Smooth muscle cell (in vitro differentiated cells): ENCODE measurements around the gene SGPL1. TPM values are rescaled to one million over a fixed set of nuclear protein-coding genes. Genes with fewer than 3 reads are reported as not detected.

Experiments
- DNase-seq: peaks from one replicate; lab custom pipeline; 2025; ENCODE audit not compliant: unreplicated experiment; lab: John Stamatoyannopoulos, UW
- H2AFZ ChIP-seq: fragments of 200-600 bp; sonication (generic); 2 replicates; pipeline ENCODE4 v1.6.0; 2016; ENCODE audit warnings: antibody characterized with exemption, low read depth, mild to moderate bottlenecking
- H3F3A ChIP-seq: fragments of 200-600 bp; sonication (generic); 2 replicates; pipeline ENCODE4 v1.6.0; 2017; ENCODE audit warnings: antibody characterized with exemption, low read depth
- H3K27ac ChIP-seq: fragments of 200-600 bp; sonication (generic); 2 replicates; pipeline ENCODE4 v1.5.1; 2016; ENCODE audit warnings: low read depth, mild to moderate bottlenecking
- H3K27me3 ChIP-seq: fragments of 200-600 bp; sonication (generic); 2 replicates; pipeline ENCODE4 v1.6.1; 2016; ENCODE audit warnings: low read depth, mild to moderate bottlenecking
- H3K36me3 ChIP-seq: fragments of 200-600 bp; sonication (generic); 2 replicates; pipeline ENCODE4 v1.5.1; 2016; ENCODE audit warnings: low read depth
- H3K4me1 ChIP-seq: fragments of 200-600 bp; sonication (generic); 2 replicates; pipeline ENCODE4 v1.5.1; 2016; ENCODE audit warnings: low read depth
- H3K4me2 ChIP-seq: fragments of 200-600 bp; sonication (generic); 2 replicates; pipeline ENCODE4 v1.6.0; 2016; ENCODE audit warnings: mild to moderate bottlenecking
- H3K4me3 ChIP-seq: fragments of 200-600 bp; sonication (generic); 2 replicates; pipeline ENCODE4 v1.5.1; 2016; ENCODE audit warnings: mild to moderate bottlenecking
- H3K79me2 ChIP-seq: fragments of 200-600 bp; sonication (generic); 2 replicates; pipeline ENCODE4 v1.6.0; 2016; ENCODE audit warnings: low read depth, mild to moderate bottlenecking
- H3K9ac ChIP-seq: fragments of 200-600 bp; sonication (generic); 2 replicates; pipeline ENCODE4 v1.6.0; 2016; ENCODE audit warnings: low read depth
- H3K9me3 ChIP-seq: fragments of 200-600 bp; sonication (generic); replicated peaks from 2 replicates; pipeline ENCODE4 v1.5.1; 2016; ENCODE audit warnings: low read depth
- H4K20me1 ChIP-seq: fragments of 200-600 bp; sonication (generic); 2 replicates; pipeline ENCODE4 v1.6.0; 2016; ENCODE audit warnings: low read depth
- CTCF ChIP-seq: fragments of 200-600 bp; sonication (generic); IDR thresholded peaks from 2 replicates; pipeline ENCODE4 v1.5.1; 2017; ENCODE audit warnings: borderline replicate concordance, mild to moderate bottlenecking, antibody characterized with exemption; ENCODE audit not compliant: insufficient read depth, poor library complexity, severe bottlenecking
- WGBS: methylation state at CpG from one replicate; pipeline ENCODE4 v1.1.7; 2016; ENCODE audit warnings: low lambda C conversion rate; 5-methylcytosine and 5-hydroxymethylcytosine counted together
- polyA plus RNA-seq: library from polyadenylated mRNA; unstranded; fragments of >200 nt; fragmentation: Nextera tagmentation; extraction: Ambion mirVana; gene quantifications from 2 replicates; pipeline ENCODE4 v1.2.1, GENCODE V29; 2016
- total RNA-seq: library from RNA; depleted of rRNA; stranded (reverse); fragments of >200 nt; gene quantifications from 2 replicates; pipeline ENCODE4 v1.2.3, GENCODE V29; 2014

The SGPL1 gene
- total and polyA plus RNA-seq, 2 experiments from 2014 or later, result 20.0 to 41.1 TPM

DNA sequence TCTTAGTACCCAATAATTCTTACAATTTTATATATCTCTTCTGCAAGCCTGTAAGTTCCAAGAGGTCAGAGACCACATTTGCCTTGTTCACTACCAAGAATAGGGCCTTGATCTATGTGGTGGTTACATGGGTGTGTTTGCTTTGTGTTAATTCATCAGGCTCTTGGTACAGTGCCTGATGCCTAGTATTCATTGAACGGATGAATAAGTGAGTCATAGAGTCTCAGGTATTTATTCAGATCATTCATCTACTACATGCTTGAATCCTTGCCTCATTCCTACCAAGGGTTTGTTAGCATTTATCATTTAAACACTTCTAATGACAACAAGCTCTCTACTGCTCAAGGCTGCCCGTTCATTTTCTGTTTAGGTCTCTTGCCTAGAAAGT is 11.3 kb upstream of the SGPL1 start:
- DNase-seq, result no peak
- Histone ChIP-seq H3K9me3 (no peaks in the 10 kb centered on the region), H3K27me3 (no peaks in the 10 kb centered on the region), H3K4me2 (no peak overlapping the region), H3K4me3 (no peak overlapping the region), H3K9ac (no peak overlapping the region), H3K27ac (no peak overlapping the region), H4K20me1 (no peaks in the 10 kb centered on the region), H3K4me1 (no peaks in the 10 kb centered on the region), H3F3A (no peaks in the 10 kb centered on the region), H3K36me3 (no peaks in the 10 kb centered on the region), H2AFZ (no peak overlapping the region), H3K79me2 (no peaks in the 10 kb centered on the region)
- no peak for TF ChIP-seq CTCF
- WGBS, result 81% methylated on average over 2 of the region's 2 CpGs

DNA sequence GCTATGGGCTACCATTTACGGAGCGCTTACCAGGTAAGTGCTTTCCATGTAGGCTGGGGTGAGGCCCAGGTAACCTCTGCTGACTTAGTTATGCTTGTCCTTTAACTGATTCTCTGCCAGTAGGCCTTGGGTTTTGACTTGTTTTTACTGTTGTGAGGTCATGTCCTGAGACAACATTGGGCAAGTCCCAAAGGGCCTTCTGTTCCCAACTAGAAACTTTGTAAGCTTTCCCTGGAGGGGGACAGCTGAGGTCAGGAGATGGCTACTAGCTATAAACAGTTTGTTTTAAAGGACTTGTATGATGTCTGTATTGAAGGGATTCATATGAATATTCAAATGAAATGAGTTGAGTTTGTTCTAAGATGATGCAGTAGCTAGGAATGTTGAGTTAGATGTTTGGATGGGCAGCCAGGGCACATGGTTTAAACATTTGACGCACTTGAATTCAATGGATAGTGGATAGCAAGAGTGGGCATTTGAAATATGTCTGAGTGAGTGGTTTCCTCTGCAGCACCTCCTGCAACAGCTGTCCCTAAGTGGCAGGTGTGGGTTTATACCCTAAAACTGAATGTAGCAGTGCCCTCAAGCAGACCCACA is 10.0 kb upstream of the SGPL1 start:
- no peak for TF ChIP-seq CTCF
- WGBS, result 100% methylated on average over 3 of the region's 3 CpGs
- H3K36me3 ChIP-seq, result no peaks in the 10 kb centered on the region

GRCh38 chr10:70806841-70807240 is 8.9 kb upstream of the SGPL1 start:
- Histone ChIP-seq H3K36me3 (no peaks in the 10 kb centered on the region), H2AFZ (no peak overlapping the region), H3F3A (no peaks in the 10 kb centered on the region), H3K79me2 (no peaks in the 10 kb centered on the region), H3K4me3 (no peak overlapping the region), H4K20me1 (no peaks in the 10 kb centered on the region), H3K9me3 (no peaks in the 10 kb centered on the region), H3K27ac (no peak overlapping the region), H3K27me3 (no peaks in the 10 kb centered on the region), H3K4me2 (no peak overlapping the region), H3K4me1 (no peaks in the 10 kb centered on the region), H3K9ac (no peak overlapping the region)
- DNase-seq, result no peak
- 96% methylated on average over 1 of the region's 1 CpG for WGBS
- no peak for TF ChIP-seq CTCF

More for the DNA sequence above, 10.0 kb upstream of the SGPL1 start:
- Histone ChIP-seq H2AFZ (no peak overlapping the region), H3K9me3 (no peaks in the 10 kb centered on the region), H3K9ac (no peak overlapping the region), H3K79me2 (no peaks in the 10 kb centered on the region), H3K4me3 (no peak overlapping the region), H3K4me2 (no peak overlapping the region), H3K27me3 (no peaks in the 10 kb centered on the region), H3K27ac (no peak overlapping the region), H3F3A (no peaks in the 10 kb centered on the region), H4K20me1 (no peaks in the 10 kb centered on the region), H3K4me1 (no peaks in the 10 kb centered on the region)
- no peak for DNase-seq

GRCh38 chr10:70807556-70807955 is 8.2 kb upstream of the SGPL1 start:
- Histone ChIP-seq H4K20me1 (no peaks in the 10 kb centered on the region), H3K4me3 (no peak overlapping the region), H3K79me2 (no peaks in the 10 kb centered on the region), H3K36me3 (no peaks in the 10 kb centered on the region), H3K4me1 (no peaks in the 10 kb centered on the region), H3K4me2 (no peak overlapping the region), H3K9ac (no peak overlapping the region), H3K27me3 (no peaks in the 10 kb centered on the region), H2AFZ (no peak overlapping the region), H3K9me3 (no peaks in the 10 kb centered on the region), H3F3A (no peaks in the 10 kb centered on the region), H3K27ac (no peak overlapping the region)
- no peak for DNase-seq
- 62% methylated on average over 3 of the region's 3 CpGs for WGBS
- TF ChIP-seq CTCF, result no peak
